Activated B cell treated with CpG ODN at 0.5 μM for 24 hours (primary cell): Measurements from ENCODE around the gene SPIRE1. TPM values are rescaled to one million over a fixed set of nuclear protein-coding genes. Genes with fewer than 3 reads are reported as not detected.

ENCODE experiments used
- ATAC-seq: fragments of 200-7000 bp; cut with Tn5 transposase; one replicate; pipeline ENCODE4 v1.10.0; 2021; ENCODE audit warnings: low read depth, mild to moderate bottlenecking, moderate library complexity
- CTCF ChIA-PET: fragments of 350-600 bp; sonication (Branson Sonifier 250); formaldehyde crosslinking; loops from one replicate; lab custom pipeline; 2021; ENCODE audit warnings: antibody characterized with exemption; lab: Charles Lee
- POLR2A ChIA-PET: fragments of 350-600 bp; sonication (Branson Sonifier 250); formaldehyde crosslinking; loops from one replicate; lab custom pipeline; 2021; ENCODE audit warnings: antibody characterized with exemption; lab: Charles Lee
- DNase-seq: peaks from one replicate; pipeline ENCODE4 v3.0.0; 2022
- H3K27ac Mint-ChIP-seq: one replicate; pipeline ENCODE4 v1.8.0; 2020; ENCODE audit warnings: mixed read lengths
- H3K27me3 Mint-ChIP-seq: one replicate; pipeline ENCODE4 v1.8.0; 2021; ENCODE audit warnings: mixed read lengths
- H3K36me3 Mint-ChIP-seq: one replicate; pipeline ENCODE4 v1.8.0; 2021; ENCODE audit warnings: low read depth, mixed read lengths
- H3K4me1 Mint-ChIP-seq: one replicate; pipeline ENCODE4 v1.8.0; 2021; ENCODE audit warnings: mixed read lengths
- H3K4me3 Mint-ChIP-seq: one replicate; pipeline ENCODE4 v1.8.0; 2020; ENCODE audit warnings: mild to moderate bottlenecking, mixed read lengths
- H3K9me3 Mint-ChIP-seq: one replicate; pipeline ENCODE4 v1.8.0; 2020; ENCODE audit warnings: mixed read lengths
- CTCF ChIP-seq: fragments of 200-600 bp; IDR thresholded peaks from one replicate; pipeline ENCODE4 v1.8.0; 2022; ENCODE audit warnings: antibody characterized with exemption, mild to moderate bottlenecking
- intact Hi-C: fragments of 100-400 bp; cut with micrococcal nuclease; formaldehyde crosslinking; loops from one replicate; pipeline ENCODE4 v1.15.1; 2024
- total RNA-seq: library from RNA; stranded (reverse); gene quantifications from 2 replicates; pipeline ENCODE4 v1.2.3, GENCODE V29; 2022

The SPIRE1 gene
- total RNA-seq, 1 donor from 2014 or later, result 2.5 TPM

- H3K27ac Mint-ChIP-seq, result no peak overlapping the region
- ChIA-PET POLR2A (no interaction called here), CTCF (interaction anchor here (1.0 kb wide), 1 partner anchor 32 kb away, joined by 3 read pairs; no protein-coding TSS in a partner anchor)
- ATAC-seq (no peak), DNase-seq (no peak)
- no peaks in the 10 kb centered on the region for H3K27me3 Mint-ChIP-seq
- TF ChIP-seq CTCF, result no peak
- H3K4me3 Mint-ChIP-seq, result no peak overlapping the region
- no peaks in the 10 kb centered on the region for H3K36me3 Mint-ChIP-seq
- H3K4me1 Mint-ChIP-seq, result peaks cover 13% of the 10 kb centered on the region
- intact Hi-C loops, result loop anchor here (5.0 kb wide), 1 partner anchor 442 kb away; the partner anchor contains the start of gene IMPA2
- no peaks in the 10 kb centered on the region for H3K9me3 Mint-ChIP-seq
Observed at GRCh38 chr18:12423820-12424219, 234.1 kb downstream of the SPIRE1 start.

- ATAC-seq (no peak), DNase-seq (no peak)
- intact Hi-C loops, result loop anchor here (5.0 kb wide), 1 partner anchor 441 kb away; the partner anchor contains the start of gene IMPA2
- CTCF ChIA-PET, result interaction anchor here (1.0 kb wide), 1 partner anchor 32 kb away, joined by 3 read pairs; no protein-coding TSS in a partner anchor
- H3K27ac Mint-ChIP-seq, result no peak overlapping the region
- H3K4me1 Mint-ChIP-seq, result peaks cover 14% of the 10 kb centered on the region
- no peak overlapping the region for H3K4me3 Mint-ChIP-seq
- TF ChIP-seq CTCF, result no peak
- POLR2A ChIA-PET, result no interaction called here
- H3K9me3 Mint-ChIP-seq, result no peaks in the 10 kb centered on the region
- H3K27me3 Mint-ChIP-seq, result no peaks in the 10 kb centered on the region
- no peaks in the 10 kb centered on the region for H3K36me3 Mint-ChIP-seq
Observed at GRCh38 chr18:12423393-12423792, 234.5 kb downstream of the SPIRE1 start.

DNA sequence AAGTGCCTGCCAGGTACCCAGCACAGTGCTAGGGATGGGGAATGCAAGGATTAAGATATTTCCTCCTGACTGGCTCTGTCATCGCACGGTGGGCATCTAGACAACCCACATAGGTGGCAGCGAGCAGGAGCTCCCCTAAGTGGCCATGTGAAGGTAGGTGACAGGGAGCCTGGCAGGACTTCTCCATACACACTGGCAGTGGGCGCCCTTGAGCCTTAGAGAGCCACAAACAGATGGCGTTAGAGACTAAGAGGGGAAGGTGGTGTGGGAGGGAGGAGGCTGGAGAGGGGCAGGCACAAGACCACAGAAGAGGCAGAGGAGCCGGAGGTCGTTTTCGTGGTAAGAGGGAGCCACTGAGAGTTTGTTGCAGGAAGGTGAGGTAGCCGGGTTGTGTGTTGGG lies 235.0 kb downstream of the SPIRE1 start:
- no peak overlapping the region for H3K4me3 Mint-ChIP-seq
- peaks cover 15% of the 10 kb centered on the region for H3K4me1 Mint-ChIP-seq
- no peak for TF ChIP-seq CTCF
- no peak overlapping the region for H3K27ac Mint-ChIP-seq
- no peaks in the 10 kb centered on the region for H3K9me3 Mint-ChIP-seq
- POLR2A ChIA-PET, result no interaction called here
- ATAC-seq (no peak), DNase-seq (no peak)
- CTCF ChIA-PET, result interaction anchor here (1.0 kb wide), 1 partner anchor 31 kb away, joined by 3 read pairs; no protein-coding TSS in a partner anchor
- H3K27me3 Mint-ChIP-seq, result no peaks in the 10 kb centered on the region
- intact Hi-C loops, result loop anchor here (5.0 kb wide), 1 partner anchor 441 kb away; the partner anchor contains the start of gene IMPA2
- H3K36me3 Mint-ChIP-seq, result no peaks in the 10 kb centered on the region

DNA sequence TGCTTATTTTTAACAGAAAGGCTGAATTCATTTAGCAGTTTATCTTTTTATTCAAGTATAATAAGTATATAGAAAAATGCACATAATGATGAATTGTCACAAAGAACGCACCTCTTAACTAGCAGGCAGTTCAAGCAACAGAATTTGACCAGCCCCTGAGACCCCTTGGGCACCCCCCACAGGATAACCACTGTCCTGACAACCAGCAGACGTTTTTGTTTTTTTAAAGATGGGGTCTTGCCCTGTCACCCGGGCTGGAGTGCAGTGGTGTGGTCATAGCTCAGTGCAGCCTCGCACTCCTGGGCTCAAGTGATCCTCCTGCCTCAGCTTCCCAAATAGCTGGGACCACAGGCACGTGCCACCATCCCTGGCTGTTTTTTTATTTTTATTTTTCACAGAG lies 236.2 kb downstream of the SPIRE1 start:
- no peak for TF ChIP-seq CTCF
- H3K27me3 Mint-ChIP-seq, result no peaks in the 10 kb centered on the region
- DNase-seq (no peak), ATAC-seq (no peak)
- no peak overlapping the region for H3K4me3 Mint-ChIP-seq
- peaks cover 15% of the 10 kb centered on the region for H3K4me1 Mint-ChIP-seq
- no peaks in the 10 kb centered on the region for H3K36me3 Mint-ChIP-seq
- H3K27ac Mint-ChIP-seq, result no peak overlapping the region
- intact Hi-C loops, result loop anchor here (5.0 kb wide), 1 partner anchor 439 kb away; the partner anchor contains the start of gene IMPA2
- CTCF ChIA-PET, result interaction anchor here (0.6 kb wide), 1 partner anchor 524 kb away, joined by 3 read pairs; no protein-coding TSS in a partner anchor
- POLR2A ChIA-PET, result no interaction called here
- no peaks in the 10 kb centered on the region for H3K9me3 Mint-ChIP-seq

GRCh38 chr18:12420821-12421421 lies 237.0 kb downstream of the SPIRE1 start:
- POLR2A ChIA-PET, result no interaction called here
- intact Hi-C loops, result loop anchor here (1.0 to 5.0 kb wide), 3 partner anchors 13 to 439 kb away; partner anchors contain the start of genes AFG3L2 and IMPA2
- Mint-ChIP-seq H3K9me3 (no peaks in the 10 kb centered on the region), H3K36me3 (no peaks in the 10 kb centered on the region), H3K4me1 (peaks cover 15% of the 10 kb centered on the region), H3K4me3 (peak overlapping the region; percentile 69), H3K27me3 (no peaks in the 10 kb centered on the region), H3K27ac (no peak overlapping the region)
- ATAC-seq, result no peak
- DNase-seq, result no peak
- CTCF ChIA-PET, result no interaction called here
- TF ChIP-seq CTCF, result no peak
